Ishikawa (cell line): Measurements from ENCODE around the gene CPPED1.

Source experiments
- CREB1 ChIP-seq: IDR thresholded peaks from 2 replicates; pipeline ENCODE4 v1.6.1; 2012; ENCODE audit warnings: low read depth
- RAD21 ChIP-seq: IDR thresholded peaks from 2 replicates; pipeline ENCODE4 v1.6.1; 2012; ENCODE audit warnings: low read depth
- TAF1 ChIP-seq: IDR thresholded peaks from 2 replicates; pipeline ENCODE4 v1.6.1; 2012; ENCODE audit warnings: low read depth, mild to moderate bottlenecking
- TEAD4 ChIP-seq: IDR thresholded peaks from 2 replicates; pipeline ENCODE4 v1.6.1; 2012
- TF ChIP-seq, protein P1 (sequence below): IDR thresholded peaks from 2 replicates; pipeline ENCODE4 v1.6.1; 2012; ENCODE audit warnings: low read depth, mild to moderate bottlenecking
- TF ChIP-seq, protein P2 (sequence below): IDR thresholded peaks from 2 replicates; pipeline ENCODE4 v1.6.1; 2012

DNA sequence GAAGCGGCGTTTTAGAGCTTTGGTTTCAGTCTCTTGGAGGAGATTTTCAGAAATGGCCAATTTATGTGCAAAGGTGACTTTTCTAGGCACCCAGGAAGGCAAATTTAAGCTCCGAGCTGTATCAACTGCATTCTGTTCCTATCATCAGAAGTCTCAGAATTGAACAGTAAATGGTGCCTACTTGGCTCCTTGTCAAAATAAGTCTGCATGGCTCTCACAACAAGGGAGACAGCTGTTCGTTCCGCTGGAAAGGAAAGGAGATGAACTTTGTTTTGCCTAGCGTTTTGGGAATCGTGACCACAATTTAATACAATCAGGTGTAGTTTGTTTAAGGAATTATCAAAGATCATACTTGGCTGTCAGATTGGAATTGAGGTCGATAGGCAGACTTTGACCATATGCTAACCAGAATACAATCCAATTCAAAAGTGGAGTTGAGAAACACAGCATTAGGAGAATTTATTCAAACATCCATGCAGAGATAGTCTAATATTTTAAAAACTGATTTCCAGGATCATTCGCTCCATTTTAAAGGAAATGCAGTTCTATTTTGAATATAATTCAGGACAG, 139.4 kb downstream of the CPPED1 start:
- TF ChIP-seq, protein P1, sequence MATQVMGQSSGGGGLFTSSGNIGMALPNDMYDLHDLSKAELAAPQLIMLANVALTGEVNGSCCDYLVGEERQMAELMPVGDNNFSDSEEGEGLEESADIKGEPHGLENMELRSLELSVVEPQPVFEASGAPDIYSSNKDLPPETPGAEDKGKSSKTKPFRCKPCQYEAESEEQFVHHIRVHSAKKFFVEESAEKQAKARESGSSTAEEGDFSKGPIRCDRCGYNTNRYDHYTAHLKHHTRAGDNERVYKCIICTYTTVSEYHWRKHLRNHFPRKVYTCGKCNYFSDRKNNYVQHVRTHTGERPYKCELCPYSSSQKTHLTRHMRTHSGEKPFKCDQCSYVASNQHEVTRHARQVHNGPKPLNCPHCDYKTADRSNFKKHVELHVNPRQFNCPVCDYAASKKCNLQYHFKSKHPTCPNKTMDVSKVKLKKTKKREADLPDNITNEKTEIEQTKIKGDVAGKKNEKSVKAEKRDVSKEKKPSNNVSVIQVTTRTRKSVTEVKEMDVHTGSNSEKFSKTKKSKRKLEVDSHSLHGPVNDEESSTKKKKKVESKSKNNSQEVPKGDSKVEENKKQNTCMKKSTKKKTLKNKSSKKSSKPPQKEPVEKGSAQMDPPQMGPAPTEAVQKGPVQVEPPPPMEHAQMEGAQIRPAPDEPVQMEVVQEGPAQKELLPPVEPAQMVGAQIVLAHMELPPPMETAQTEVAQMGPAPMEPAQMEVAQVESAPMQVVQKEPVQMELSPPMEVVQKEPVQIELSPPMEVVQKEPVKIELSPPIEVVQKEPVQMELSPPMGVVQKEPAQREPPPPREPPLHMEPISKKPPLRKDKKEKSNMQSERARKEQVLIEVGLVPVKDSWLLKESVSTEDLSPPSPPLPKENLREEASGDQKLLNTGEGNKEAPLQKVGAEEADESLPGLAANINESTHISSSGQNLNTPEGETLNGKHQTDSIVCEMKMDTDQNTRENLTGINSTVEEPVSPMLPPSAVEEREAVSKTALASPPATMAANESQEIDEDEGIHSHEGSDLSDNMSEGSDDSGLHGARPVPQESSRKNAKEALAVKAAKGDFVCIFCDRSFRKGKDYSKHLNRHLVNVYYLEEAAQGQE, result no peak
- TF ChIP-seq TEAD4, result no peak
- no peak for TF ChIP-seq TAF1
- TF ChIP-seq RAD21, result no peak
- no peak for TF ChIP-seq CREB1
- TF ChIP-seq, protein P2, sequence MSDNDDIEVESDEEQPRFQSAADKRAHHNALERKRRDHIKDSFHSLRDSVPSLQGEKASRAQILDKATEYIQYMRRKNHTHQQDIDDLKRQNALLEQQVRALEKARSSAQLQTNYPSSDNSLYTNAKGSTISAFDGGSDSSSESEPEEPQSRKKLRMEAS, result no peak
